Astrocyte (in vitro differentiated cells and primary cell): ENCODE data around the gene PCDHA5.
"Not testable (repeated sequence)": the region's sequence is repeated elsewhere in the genome, so short reads cannot be mapped to it uniquely, and the experiment has no call there.

Source experiments
- CTCF ChIP-seq: IDR thresholded peaks from 2 replicates; pipeline ENCODE4 v1.5.1; 2011; ENCODE audit warnings: low read depth, mild to moderate bottlenecking, inconsistent platforms, low read length, moderate library complexity; ENCODE audit not compliant: insufficient read depth
- EZH2 ChIP-seq: IDR thresholded peaks from 2 replicates; pipeline ENCODE4 v1.6.1; 2012; ENCODE audit warnings: mild to moderate bottlenecking, low read length, inconsistent platforms; ENCODE audit not compliant: insufficient read depth

DNA sequence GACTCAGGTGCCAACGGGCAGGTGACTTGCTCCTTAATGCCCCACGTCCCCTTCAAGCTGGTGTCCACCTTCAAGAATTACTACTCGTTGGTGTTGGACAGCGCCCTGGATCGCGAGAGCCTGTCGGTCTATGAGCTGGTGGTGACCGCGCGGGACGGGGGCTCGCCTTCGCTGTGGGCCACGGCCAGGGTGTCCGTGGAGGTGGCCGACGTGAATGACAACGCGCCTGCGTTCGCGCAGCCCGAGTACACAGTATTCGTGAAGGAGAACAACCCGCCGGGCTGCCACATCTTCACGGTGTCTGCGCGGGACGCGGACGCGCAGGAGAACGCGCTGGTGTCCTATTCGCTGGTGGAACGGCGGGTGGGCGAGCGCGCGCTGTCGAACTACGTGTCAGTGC, 34.0 kb upstream of the PCDHA5 start:
- not testable (repeated sequence) for TF ChIP-seq CTCF, EZH2
